Activated CD8-positive, alpha-beta T cell treated with anti-CD3 and anti-CD28 coated beads for 36 hours (primary cell): Measurements from ENCODE around the gene R3HDM2. TPM values are rescaled to one million over a fixed set of nuclear protein-coding genes. Genes with fewer than 3 reads are reported as not detected.
"Not testable (repeated sequence)": the region's sequence is repeated elsewhere in the genome, so short reads cannot be mapped to it uniquely, and the experiment has no call there.

Source experiments
- ATAC-seq: fragments of 200-7000 bp; cut with Tn5 transposase; one replicate; pipeline ENCODE4 v1.10.0; 2021; ENCODE audit warnings: mild to moderate bottlenecking, moderate library complexity
- CTCF ChIA-PET: fragments of 350-600 bp; sonication (Branson Sonifier 250); formaldehyde crosslinking; loops from one replicate; lab custom pipeline; 2021; ENCODE audit warnings: antibody characterized with exemption; lab: Charles Lee
- POLR2A ChIA-PET: fragments of 350-600 bp; sonication (Branson Sonifier 250); formaldehyde crosslinking; loops from one replicate; lab custom pipeline; 2021; ENCODE audit warnings: antibody characterized with exemption; lab: Charles Lee
- DNase-seq: peaks from one replicate; pipeline ENCODE4 v3.0.0-alpha.2; 2020
- H3K27ac Mint-ChIP-seq: one replicate; pipeline ENCODE4 v1.8.0; 2021; ENCODE audit warnings: mild to moderate bottlenecking, mixed read lengths
- H3K27me3 Mint-ChIP-seq: one replicate; pipeline ENCODE4 v1.8.0; 2021; ENCODE audit warnings: mixed read lengths
- H3K36me3 Mint-ChIP-seq: one replicate; pipeline ENCODE4 v1.8.0; 2021; ENCODE audit warnings: low read depth, mixed read lengths
- H3K4me1 Mint-ChIP-seq: one replicate; pipeline ENCODE4 v1.8.0; 2021; ENCODE audit warnings: low read depth, mixed read lengths
- H3K4me3 Mint-ChIP-seq: one replicate; pipeline ENCODE4 v1.8.0; 2021; ENCODE audit warnings: mild to moderate bottlenecking, moderate library complexity, mixed read lengths
- H3K9me3 Mint-ChIP-seq: one replicate; pipeline ENCODE4 v1.8.0; 2021; ENCODE audit warnings: mixed read lengths
- CTCF ChIP-seq: fragments of 200-600 bp; IDR thresholded peaks from one replicate; pipeline ENCODE4 v1.8.0; 2022; ENCODE audit warnings: antibody characterized with exemption, mild to moderate bottlenecking
- intact Hi-C: fragments of 100-400 bp; cut with micrococcal nuclease; formaldehyde crosslinking; loops from one replicate; pipeline ENCODE4 v1.10.0; 2022
- total RNA-seq, 2 experiments: library from RNA; stranded (reverse); gene quantifications; one replicate each; pipeline ENCODE4 v1.2.3, GENCODE V29; 2021

Gene R3HDM2
- total RNA-seq, 2 experiments from 2014 or later: 33.2 to 44.0 TPM

GRCh38 chr12:57366315-57366714 lies 64.5 kb downstream of the R3HDM2 start:
- Mint-ChIP-seq H3K36me3 (peaks cover 23% of the 10 kb centered on the region), H3K27ac (no peak overlapping the region), H3K4me3 (no peak overlapping the region), H3K27me3 (no peaks in the 10 kb centered on the region), H3K9me3 (peaks cover 12% of the 10 kb centered on the region), H3K4me1 (peaks cover 7% of the 10 kb centered on the region)
- ATAC-seq: no peak
- no peak for DNase-seq
- POLR2A ChIA-PET: no interaction called here
- TF ChIP-seq CTCF: no peak
- CTCF ChIA-PET: interaction anchor here (1.6 kb wide), 1 partner anchor 89 kb away, joined by 6 read pairs; the partner anchor contains the start of gene INHBE
- intact Hi-C loops: no loop called here

DNA sequence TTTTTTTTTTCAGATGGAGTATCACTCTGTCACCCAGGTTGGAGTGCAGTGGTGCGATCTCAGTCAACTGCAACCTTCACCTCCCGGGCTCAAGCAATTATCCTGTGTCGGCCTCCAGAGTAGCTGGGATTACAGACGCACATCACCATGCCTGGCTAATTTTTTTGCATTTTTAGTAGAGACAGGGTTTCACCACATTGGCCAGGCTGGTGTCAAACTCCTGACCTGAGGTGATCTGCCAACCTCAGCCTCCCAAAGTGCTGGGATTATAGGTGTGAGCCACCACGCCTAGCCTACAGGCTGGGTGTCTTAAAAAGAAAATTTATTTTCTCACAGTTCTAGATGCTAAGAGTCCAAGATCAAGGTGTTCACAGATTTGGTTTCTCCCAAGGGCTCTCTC lies 66.7 kb downstream of the R3HDM2 start:
- intact Hi-C loops, ATAC-seq, POLR2A ChIA-PET, H3K27me3 Mint-ChIP-seq, DNase-seq, H3K27ac Mint-ChIP-seq, H3K4me3 Mint-ChIP-seq, H3K4me1 Mint-ChIP-seq: not testable (repeated sequence)
- CTCF ChIA-PET: interaction anchor here (1.2 kb wide), 1 partner anchor 95 kb away, joined by 3 read pairs; no protein-coding TSS in a partner anchor
- peaks cover 18% of the 10 kb centered on the region for H3K36me3 Mint-ChIP-seq
- H3K9me3 Mint-ChIP-seq: peaks cover 12% of the 10 kb centered on the region

GRCh38 chr12:57360468-57360867 lies 70.4 kb downstream of the R3HDM2 start:
- peaks cover 10% of the 10 kb centered on the region for H3K36me3 Mint-ChIP-seq
- no peaks in the 10 kb centered on the region for H3K4me1 Mint-ChIP-seq
- ATAC-seq (no peak), DNase-seq (no peak)
- CTCF ChIA-PET: interaction anchor here (1.5 kb wide), 1 partner anchor 96 kb away, joined by 3 read pairs; no protein-coding TSS in a partner anchor
- H3K4me3 Mint-ChIP-seq: no peak overlapping the region
- no peak for TF ChIP-seq CTCF
- H3K27me3 Mint-ChIP-seq: no peaks in the 10 kb centered on the region
- POLR2A ChIA-PET: interaction anchor here (0.6 kb wide), 1 partner anchor 265 kb away, joined by 3 read pairs; no protein-coding TSS in a partner anchor
- H3K9me3 Mint-ChIP-seq: no peaks in the 10 kb centered on the region
- no peak overlapping the region for H3K27ac Mint-ChIP-seq
- intact Hi-C loops: no loop called here

- ChIA-PET CTCF (no interaction called here), POLR2A (no interaction called here)
- Mint-ChIP-seq H3K27ac (no peak overlapping the region), H3K36me3 (peaks cover 9% of the 10 kb centered on the region), H3K4me1 (no peaks in the 10 kb centered on the region), H3K27me3 (no peaks in the 10 kb centered on the region), H3K9me3 (no peaks in the 10 kb centered on the region), H3K4me3 (no peak overlapping the region)
- intact Hi-C loops: no loop called here
- ATAC-seq (no peak), DNase-seq (no peak)
- TF ChIP-seq CTCF: no peak
These were observed 72.2 kb downstream of the R3HDM2 start for GRCh38 chr12:57358646-57359045.

DNA sequence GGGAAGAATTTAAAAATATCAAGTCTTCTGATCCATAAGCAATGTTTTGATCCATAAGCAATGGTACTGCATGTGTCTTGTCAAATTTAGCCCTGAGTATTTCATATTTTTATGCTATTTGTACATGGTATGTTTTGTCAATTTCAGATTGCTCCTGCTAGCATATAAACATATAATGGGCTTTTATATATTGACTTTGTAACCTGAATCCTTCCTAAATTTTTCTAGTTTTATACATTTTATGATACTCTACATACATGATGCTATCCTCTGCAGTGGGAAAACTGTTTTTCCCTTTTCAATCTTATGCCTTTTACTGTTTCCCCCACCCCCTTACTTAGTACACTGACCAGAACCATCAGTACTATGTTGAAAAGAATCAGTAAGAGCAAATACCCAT lies 75.1 kb downstream of the R3HDM2 start:
- H3K9me3 Mint-ChIP-seq: no peaks in the 10 kb centered on the region
- CTCF ChIA-PET: no interaction called here

More for the DNA sequence above, 75.1 kb downstream of the R3HDM2 start:
- POLR2A ChIA-PET: interaction anchor here (0.6 kb wide), 1 partner anchor 27 kb away, joined by 3 read pairs; no protein-coding TSS in a partner anchor
- no peak overlapping the region for H3K4me3 Mint-ChIP-seq
- peaks cover 4% of the 10 kb centered on the region for H3K4me1 Mint-ChIP-seq
- no peak for ATAC-seq
- peaks cover 13% of the 10 kb centered on the region for H3K36me3 Mint-ChIP-seq
- DNase-seq: no peak
- intact Hi-C loops: no loop called here
- H3K27ac Mint-ChIP-seq: no peak overlapping the region
- TF ChIP-seq CTCF: no peak
- no peaks in the 10 kb centered on the region for H3K27me3 Mint-ChIP-seq
